Right lobe of liver (tissue), 4 donors: ENCODE results near the gene SLC17A5.

ENCODE experiments used
- CTCF ChIP-seq, 4 donors: fragments of 200-600 bp in 3 of 4; fragments of 450-650 bp in 1 of 4; IDR thresholded peaks; one replicate each; pipeline versions ENCODE4 v1.5.1 to v1.8.0; 2016 to 2022; ENCODE audit warnings: antibody characterized with exemption in 4 of 4, mild to moderate bottlenecking in 2 of 4
- POLR2A ChIP-seq: fragments of 450-650 bp; IDR thresholded peaks from one replicate; pipeline ENCODE4 v1.6.1; 2017; ENCODE audit warnings: antibody characterized with exemption, mild to moderate bottlenecking
- donor health status: DM: no; HTN: no; CAD: no.
- donor health status: DM: no; HTN: no; CAD: no.
- donor health status: DM: no; HTN: yes; CAD: no.

DNA sequence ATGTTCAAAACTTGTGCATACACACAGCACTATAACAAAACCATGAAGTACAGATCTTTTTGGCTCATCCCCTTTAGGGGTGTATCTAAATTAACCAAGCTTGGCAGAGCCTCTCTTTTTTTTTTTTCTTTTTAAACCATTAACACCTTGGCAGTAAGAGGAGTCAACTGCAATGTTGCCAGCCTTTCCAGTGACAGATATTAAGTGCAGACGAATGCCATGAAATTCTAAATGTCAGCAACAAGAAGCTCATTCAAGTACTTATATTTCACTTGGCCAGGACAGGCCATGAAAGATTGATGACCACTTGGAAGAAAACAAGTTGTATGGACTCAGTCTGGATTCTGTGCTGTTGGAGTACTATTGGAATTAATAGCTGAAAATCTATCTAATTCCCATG is 49.8 kb downstream of the SLC17A5 start:
- no peak for TF ChIP-seq CTCF (IDR thresholded peaks at IDR 0.05)
- no peak for TF ChIP-seq POLR2A
